GM13976 (cell line): Measurements from ENCODE around the gene PLK1.

Experiments used
- DNase-seq: peaks from one replicate; pipeline ENCODE4 v3.0.0; 2012; ENCODE audit warnings: low spot score
- in situ Hi-C: fragments of 300-500 bp; cut with MboI; formaldehyde crosslinking; loops from one replicate; pipeline ENCODE4 v1.12.0; 2022; ENCODE audit warnings: low sequenced_read_pairs, mixed read lengths, inconsistent platforms; ENCODE audit not compliant: unreplicated experiment
- TF ChIP-seq, protein P1 (sequence below): IDR thresholded peaks from 2 replicates; pipeline ENCODE4 v1.5.1; 2012; ENCODE audit warnings: borderline replicate concordance, mild to moderate bottlenecking; ENCODE audit not compliant: insufficient read depth; ENCODE audit errors: extremely low read depth, missing control alignments, control extremely low read depth

The PLK1 gene

DNA sequence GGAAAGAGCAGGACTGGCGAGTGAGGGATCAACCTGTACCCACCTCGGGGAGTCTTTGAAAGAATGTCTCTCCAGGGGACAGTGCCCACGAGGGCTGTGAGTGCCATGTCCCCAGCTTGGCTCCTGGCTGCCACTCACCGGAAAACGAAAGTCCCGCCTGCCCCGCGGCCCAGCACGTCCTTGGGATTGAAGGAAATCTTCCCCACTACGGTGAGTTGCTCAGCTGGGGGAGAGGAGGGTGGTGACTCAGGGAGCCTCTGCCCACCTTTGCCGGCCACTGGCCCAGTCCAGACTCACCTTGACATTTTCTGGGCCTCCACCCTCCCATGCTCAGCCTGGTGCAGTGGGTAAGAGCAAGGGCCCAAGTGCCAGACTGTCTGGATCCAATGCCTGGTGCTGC lies 17.1 kb downstream of the PLK1 start:
- in situ Hi-C loops = no loop called here
- DNase-seq = no peak
- TF ChIP-seq, protein P1, sequence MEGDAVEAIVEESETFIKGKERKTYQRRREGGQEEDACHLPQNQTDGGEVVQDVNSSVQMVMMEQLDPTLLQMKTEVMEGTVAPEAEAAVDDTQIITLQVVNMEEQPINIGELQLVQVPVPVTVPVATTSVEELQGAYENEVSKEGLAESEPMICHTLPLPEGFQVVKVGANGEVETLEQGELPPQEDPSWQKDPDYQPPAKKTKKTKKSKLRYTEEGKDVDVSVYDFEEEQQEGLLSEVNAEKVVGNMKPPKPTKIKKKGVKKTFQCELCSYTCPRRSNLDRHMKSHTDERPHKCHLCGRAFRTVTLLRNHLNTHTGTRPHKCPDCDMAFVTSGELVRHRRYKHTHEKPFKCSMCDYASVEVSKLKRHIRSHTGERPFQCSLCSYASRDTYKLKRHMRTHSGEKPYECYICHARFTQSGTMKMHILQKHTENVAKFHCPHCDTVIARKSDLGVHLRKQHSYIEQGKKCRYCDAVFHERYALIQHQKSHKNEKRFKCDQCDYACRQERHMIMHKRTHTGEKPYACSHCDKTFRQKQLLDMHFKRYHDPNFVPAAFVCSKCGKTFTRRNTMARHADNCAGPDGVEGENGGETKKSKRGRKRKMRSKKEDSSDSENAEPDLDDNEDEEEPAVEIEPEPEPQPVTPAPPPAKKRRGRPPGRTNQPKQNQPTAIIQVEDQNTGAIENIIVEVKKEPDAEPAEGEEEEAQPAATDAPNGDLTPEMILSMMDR = no peak

DNA sequence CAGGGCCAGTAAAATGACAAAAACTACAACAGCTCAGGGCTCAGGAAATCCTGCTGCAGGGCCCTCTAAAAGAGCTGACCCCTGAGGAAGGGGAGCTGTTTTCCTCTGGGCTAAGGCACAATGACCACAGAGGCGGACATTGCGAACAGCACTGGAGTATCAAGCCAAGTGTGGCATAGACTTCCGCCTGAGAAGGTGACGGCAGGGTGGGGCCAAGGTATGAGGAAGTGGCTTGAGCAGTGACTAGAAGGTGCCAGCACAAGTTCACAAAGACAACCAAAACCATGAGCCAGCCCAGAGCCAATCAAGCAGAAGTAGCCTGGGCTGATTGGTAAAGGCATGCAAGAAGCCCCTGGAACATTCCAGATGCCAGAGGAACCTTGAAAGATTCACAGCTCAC lies 20.4 kb downstream of the PLK1 start:
- in situ Hi-C loops = no loop called here
- DNase-seq = no peak

DNA sequence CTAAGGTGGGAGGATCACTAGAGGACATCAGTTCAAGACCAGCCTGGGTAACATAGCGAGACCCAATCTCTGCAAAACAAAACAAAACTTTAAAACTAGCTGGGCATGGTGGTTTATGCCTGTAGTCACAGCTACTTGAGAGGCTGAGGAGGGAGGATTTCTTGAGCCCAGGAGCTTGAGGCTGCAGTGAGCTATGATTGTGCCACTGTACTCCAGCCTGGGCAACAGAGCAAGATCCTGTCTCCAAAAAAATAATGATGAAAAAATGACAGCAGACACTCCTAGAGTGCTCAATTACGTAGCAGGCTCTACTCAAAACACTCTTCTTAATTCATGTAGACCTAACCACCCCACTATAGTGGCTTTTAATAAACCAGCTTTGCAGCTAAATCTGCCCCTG lies 21.4 kb downstream of the PLK1 start:
- in situ Hi-C loops = no loop called here
- DNase-seq = no peak
- TF ChIP-seq, protein P1 = no peak

More for the DNA sequence above, 20.4 kb downstream of the PLK1 start:
- TF ChIP-seq, protein P1 = no peak

DNA sequence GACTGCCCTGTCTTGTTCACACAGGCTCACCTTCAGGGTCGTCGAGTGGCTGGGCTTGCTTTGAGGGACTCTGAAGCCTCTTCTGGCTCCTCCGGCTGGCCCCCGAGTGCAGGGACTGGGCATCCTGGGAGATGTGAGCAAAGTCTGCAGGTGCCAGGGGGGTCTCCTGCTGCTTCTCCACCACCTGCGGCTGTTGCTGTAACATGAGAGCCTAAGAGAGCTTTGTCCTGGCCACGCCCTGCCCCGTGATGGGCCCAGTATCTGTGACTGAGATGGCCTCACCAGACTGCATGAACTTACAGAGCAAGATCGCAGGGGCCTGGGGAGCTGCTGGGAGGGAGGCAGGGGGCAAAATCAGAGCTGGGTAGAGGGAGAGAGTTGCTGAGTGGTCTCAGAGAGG lies 21.8 kb downstream of the PLK1 start:
- no peak for DNase-seq
- TF ChIP-seq, protein P1 = no peak
- in situ Hi-C loops = no loop called here

DNA sequence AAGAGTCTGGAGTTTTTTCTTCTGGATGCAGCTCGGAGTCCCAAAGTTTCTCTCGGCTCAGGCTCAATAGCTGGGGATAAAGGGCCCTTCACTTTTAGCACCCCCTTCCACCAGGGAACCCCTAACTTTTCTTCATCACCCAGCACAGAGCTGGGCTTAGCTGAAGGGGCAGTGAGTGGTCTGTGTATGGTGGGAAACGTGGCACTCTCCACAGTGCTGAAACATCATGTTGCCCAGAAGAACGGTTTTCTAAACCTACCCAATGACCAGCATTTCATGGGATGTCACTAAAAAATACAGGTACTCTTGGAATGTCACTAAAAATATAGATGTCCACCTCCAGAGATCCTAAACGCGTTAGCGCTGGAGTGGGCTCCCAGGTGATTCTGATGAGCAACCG lies 22.4 kb downstream of the PLK1 start:
- DNase-seq = no peak
- TF ChIP-seq, protein P1 = no peak
- in situ Hi-C loops = no loop called here

DNA sequence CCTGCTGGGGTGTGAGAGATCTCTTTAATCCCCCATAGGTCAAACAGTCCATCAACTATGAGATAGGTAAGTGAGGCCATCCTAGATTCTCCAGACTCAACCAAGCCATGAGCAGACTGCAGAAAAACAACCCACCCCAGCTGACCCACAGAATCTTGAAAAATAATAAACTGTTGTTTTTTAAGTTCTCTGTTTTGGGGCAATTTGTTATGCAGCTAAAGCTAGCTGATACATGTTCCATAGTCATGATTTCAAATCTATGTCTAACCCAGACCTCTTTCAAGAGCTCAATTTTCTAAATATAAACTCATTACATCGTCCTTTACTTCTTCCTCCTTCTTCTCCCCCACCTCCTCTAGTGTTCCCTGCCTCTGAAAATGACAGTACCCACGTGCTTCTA lies 24.3 kb downstream of the PLK1 start:
- in situ Hi-C loops = no loop called here
- no peak for DNase-seq
- TF ChIP-seq, protein P1 = no peak
